Heart left ventricle (tissue), 16 donors: Measurements from ENCODE around the gene CENPM. TPM values are rescaled to one million over a fixed set of nuclear protein-coding genes. Genes with fewer than 3 reads are reported as not detected.

Experiments
- ATAC-seq, 4 donors: fragments of 200-7000 bp; cut with Tn5 transposase; one replicate each; pipeline ENCODE4 v1.9.1; 2020 to 2022; ENCODE audit warnings: moderate library complexity in 4 of 4, mild to moderate bottlenecking in 3 of 4, moderate number of reproducible peaks in 1 of 4
- DNase-seq, 5 donors: peaks; one replicate each; pipeline ENCODE4 v3.0.0-alpha.2; 2020
- H3K27ac ChIP-seq, 12 donors: fragments of 200-600 bp; sonication (generic) in 4 of 12; one replicate each; pipeline versions ENCODE4 v1.5.0 to v1.8.0; 2016 to 2022; ENCODE audit warnings: mild to moderate bottlenecking in 2 of 12
- H3K27me3 ChIP-seq, 9 donors: fragments of 200-600 bp; sonication (generic) in 2 of 9; one replicate each; pipeline versions ENCODE4 v1.5.1 to v1.8.0; 2016 to 2022; ENCODE audit warnings: mild to moderate bottlenecking in 3 of 9
- H3K36me3 ChIP-seq, 9 donors: fragments of 200-600 bp; sonication (generic) in 2 of 9; one replicate each; pipeline versions ENCODE4 v1.5.0 to v1.8.0; 2018 to 2022; ENCODE audit warnings: mild to moderate bottlenecking in 2 of 9
- H3K4me1 ChIP-seq, 12 donors: fragments of 200-600 bp; sonication (generic) in 4 of 12; one replicate each; pipeline versions ENCODE4 v1.5.0 to v1.8.0; 2016 to 2022; ENCODE audit warnings: mild to moderate bottlenecking in 3 of 12
- H3K4me3 ChIP-seq, 12 donors: fragments of 200-600 bp; sonication (generic) in 4 of 12; one replicate each; pipeline versions ENCODE4 v1.5.0 to v1.8.0; 2017 to 2022; ENCODE audit warnings: mild to moderate bottlenecking in 9 of 12, moderate library complexity in 4 of 12
- H3K9me3 ChIP-seq, 12 donors: fragments of 200-600 bp; sonication (generic) in 4 of 12; one replicate each; pipeline versions ENCODE4 v1.5.0 to v1.8.0; 2016 to 2022; ENCODE audit warnings: mild to moderate bottlenecking in 1 of 12
- CTCF ChIP-seq, 12 donors: fragments of 200-600 bp; sonication (generic) in 4 of 12; IDR thresholded peaks; one replicate each; pipeline versions ENCODE4 v1.5.0 to v1.8.0; 2018 to 2022; ENCODE audit warnings: antibody characterized with exemption in 12 of 12, mild to moderate bottlenecking in 5 of 12
- POLR2A ChIP-seq, 2 donors: fragments of 450-650 bp; IDR thresholded peaks; one replicate each; pipeline ENCODE4 v1.6.1; 2017; ENCODE audit warnings: antibody characterized with exemption in 2 of 2, mild to moderate bottlenecking in 2 of 2, moderate library complexity in 2 of 2
- WGBS, 4 donors: extraction: QIAGEN DNeasy Blood & Tissue Kit in 2 of 4; methylation state at CpG; one replicate each; pipeline versions ENCODE4 v1.1.5 to v1.1.7; 2013 to 2018; 5-methylcytosine and 5-hydroxymethylcytosine counted together
- intact Hi-C, 10 donors: fragments of 100-400 bp; cut with DNase I; formaldehyde crosslinking; loops; one replicate each; pipeline versions ENCODE4 v1.11.1 to v1.14.2; 2022
- polyA plus RNA-seq, 2 donors: library from polyadenylated mRNA; stranded (reverse); fragments of 200-250 nt; gene quantifications; one replicate each; pipeline ENCODE4 v1.2.3, GENCODE V29; 2013
- total RNA-seq, 9 donors: library from RNA; depleted of rRNA in 2 of 9; stranded (reverse); fragments of >200 nt in 2 of 9; fragmentation: NEBNext Ultra II Directional in 3 of 9; extraction: Animal tissue kit (Norgen Biotek cat#: 25700) in 3 of 9; gene quantifications; one replicate each; pipeline versions ENCODE4 v1.1.0 to v1.2.4, GENCODE V29; 2016 to 2023
- donor health status: ischemic (EF 13 %, LVEDD 7.1; RV severe dilation, severe dysfunction).
- donor health status: healthy with polysubstance abuse.
- donor health status: DM: no; HTN: yes; CAD: no.
- donor health status: DM: no; HTN: no; CAD: no.
- donor health status: ischemic (EF 25% LVEDD 6.9; RV normal size, moderate dysfunction).
- donor health status: ischemic (EF 25% LVEDD 5.7; RV mildly dilated, moderate dysfunction).
- donor health status: healthy.
- donor health status: DM: yes; HTN: yes; CAD: no.
- donor health status: ischemic (EF 35%, LVEDD 5.7; RV mildly dilated, moderate dysfunction).
- donor health status: nonischemic (EF 11% LVEDD 7.7; RV severe dilation, severe dysfunction).
- donor health status: DM: yes; HTN: yes; CAD: no.
- donor health status: PGD.
- donor health status: ischemic (EF 29% LVEDD 5.4; RV normal size, mild dysfunction).
- donor health status: nonischemic (EF 23%, LVEDD 6.1; RV moderate dilation, normal function).

The CENPM gene
- total and polyA plus RNA-seq, 11 donors, result 0.21 to 6.9 (median 0.52) TPM; not detected in 4

GRCh38 chr22:41908411-41909309, 38.3 kb downstream of the CENPM start:
- intact Hi-C loops, result no loop called here
- ATAC-seq, result no peak
- Histone ChIP-seq H3K36me3 (peaks cover 0 to 38% (median 25%) of the 10 kb centered on the region in 9 donors), H3K27ac (peak overlapping the region in 1 of 12 donors; percentile 75), H3K4me3 (no peak overlapping the region), H3K4me1 (peaks cover 0 to 38% (median 16%) of the 10 kb centered on the region in 12 donors), H3K27me3 (peaks cover 11 to 42% (median 26%) of the 10 kb centered on the region in 9 donors), H3K9me3 (no peaks in the 10 kb centered on the region)
- TF ChIP-seq CTCF (IDR thresholded peaks at IDR 0.05) (no peak), POLR2A (IDR thresholded peaks at IDR 0.05) (no peak)
- DNase-seq, result no peak
- 59 to 70% (median 63%) methylated on average over 12 to 14 of the region's 14 CpGs for WGBS, 4 donors

DNA sequence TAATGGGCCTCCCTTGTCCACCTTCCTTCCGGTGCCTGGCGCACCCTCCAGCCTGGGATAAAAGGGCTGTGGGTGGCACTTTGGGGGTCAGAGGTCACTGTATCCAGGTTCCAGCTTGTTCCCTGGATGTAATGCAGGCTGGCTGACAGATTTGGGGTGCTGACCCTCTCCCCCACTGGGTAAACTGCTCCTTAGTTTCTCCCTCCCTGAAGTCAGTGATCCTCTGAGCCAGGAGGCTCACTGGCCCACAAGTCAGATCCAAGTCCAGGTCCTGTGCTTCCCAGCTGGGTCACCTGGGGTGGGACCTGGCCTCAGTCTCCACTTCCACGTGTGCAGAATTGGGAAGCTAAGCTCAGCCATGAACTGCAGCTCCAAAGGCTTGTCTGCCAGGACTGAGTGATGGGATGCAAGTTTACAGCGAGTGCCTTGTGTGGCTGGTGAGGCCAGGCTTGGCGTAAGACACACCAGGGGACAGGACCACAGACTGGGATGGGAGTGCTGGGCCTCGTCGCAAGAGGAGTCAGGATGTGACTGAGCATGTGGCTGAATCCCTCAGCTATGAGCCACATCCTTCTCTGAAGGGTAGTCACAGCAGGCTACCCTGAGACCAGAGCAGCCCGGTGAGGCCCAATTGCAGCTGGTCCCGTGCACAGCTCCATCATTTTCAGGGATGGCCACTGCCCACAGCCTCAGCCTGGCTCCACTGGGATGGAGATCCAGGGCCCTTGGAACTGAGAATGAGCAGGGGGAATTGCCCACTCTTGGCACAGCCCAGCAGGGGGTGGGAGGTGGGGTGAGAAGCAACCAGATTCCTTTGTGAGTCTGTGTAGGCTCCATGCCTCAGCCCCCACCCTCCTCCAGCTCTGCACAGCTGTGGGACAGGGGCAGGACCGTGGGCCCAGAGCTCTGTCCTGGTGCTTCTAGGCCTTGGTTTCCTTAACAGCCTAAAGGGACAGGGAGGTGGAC, 39.2 kb downstream of the CENPM start:
- no peak for TF ChIP-seq CTCF (IDR thresholded peaks at IDR 0.05)
- TF ChIP-seq POLR2A (IDR thresholded peaks at IDR 0.05), result no peak
- H3K36me3 ChIP-seq, result peaks cover 0 to 47% (median 35%) of the 10 kb centered on the region in 9 donors
- intact Hi-C loops, result loop anchor here in 1 of 10 donors (1.0 kb wide), 1 partner anchor 63 kb away; no protein-coding TSS in a partner anchor
- peaks cover 1 to 33% (median 17%) of the 10 kb centered on the region in 9 donors for H3K27me3 ChIP-seq
- H3K4me3 ChIP-seq, result no peak overlapping the region
- ATAC-seq (no peak), DNase-seq (no peak)
- H3K9me3 ChIP-seq, result no peaks in the 10 kb centered on the region
- peak overlapping the region in 1 of 12 donors; percentile 25 for H3K27ac ChIP-seq
- H3K4me1 ChIP-seq, result peaks cover 0 to 46% (median 23%) of the 10 kb centered on the region in 12 donors
- WGBS, 4 donors, result 78 to 88% (median 83%) methylated on average over 10 of the region's 10 CpGs

DNA sequence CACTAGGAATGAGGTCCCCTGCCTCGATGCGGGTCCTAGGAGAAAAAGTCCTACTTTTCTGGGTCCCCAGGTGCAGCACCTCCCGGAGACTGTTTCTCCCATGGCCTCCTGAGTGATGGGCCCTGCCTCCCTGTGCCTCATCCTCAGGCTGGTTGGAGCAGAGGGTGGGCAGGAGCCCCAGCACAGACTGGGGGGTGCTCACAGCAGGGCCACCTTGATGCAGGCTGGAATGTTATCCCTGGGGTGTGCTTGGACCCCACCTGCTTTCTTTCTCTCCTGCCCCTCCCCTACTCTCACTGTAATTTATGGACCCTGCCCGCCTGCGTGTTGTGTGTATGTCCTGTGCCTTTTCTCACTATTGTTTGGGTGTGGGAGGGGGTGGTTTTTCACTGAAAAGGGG, 40.1 kb downstream of the CENPM start:
- Histone ChIP-seq H3K9me3 (no peaks in the 10 kb centered on the region), H3K36me3 (peaks cover 0 to 55% (median 42%) of the 10 kb centered on the region in 9 donors), H3K4me3 (no peak overlapping the region), H3K4me1 (peaks cover 0 to 49% (median 23%) of the 10 kb centered on the region in 12 donors), H3K27ac (no peak overlapping the region), H3K27me3 (peaks cover 0 to 24% (median 9%) of the 10 kb centered on the region in 9 donors)
- TF ChIP-seq CTCF (IDR thresholded peaks at IDR 0.05) (no peak), POLR2A (IDR thresholded peaks at IDR 0.05) (no peak)
- intact Hi-C loops, result loop anchor here in 1 of 10 donors (1.0 kb wide), 1 partner anchor 63 kb away; no protein-coding TSS in a partner anchor
- no peak for DNase-seq
- WGBS, 4 donors, result 92 to 97% (median 95%) methylated on average over 5 of the region's 5 CpGs
- ATAC-seq, result no peak
